ENCODE data around the gene ELK3. TPM values are rescaled to one million over a fixed set of nuclear protein-coding genes. Genes with fewer than 3 reads are reported as not detected.

Gene ELK3
- polyA plus RNA-seq, 1 experiment: 31.2 TPM

GRCh38 chr12:96258104-96258961 lies 64.2 kb downstream of the ELK3 start:
- TF ChIP-seq CTCF (IDR thresholded peaks at IDR 0.05; ENCODE audit: low read depth, low read length): no peak
- ChIA-PET POLR2A (interaction anchor here (0.6 to 1.4 kb wide), 6 partner anchors 13 to 189 kb away, joined by 3 to 5 read pairs (median 3); no protein-coding TSS in a partner anchor), CTCF (interaction anchor here (1.0 to 4.2 kb wide), 2 partner anchors 256 to 258 kb away, joined by 3 to 19 read pairs; no protein-coding TSS in a partner anchor)
- Histone ChIP-seq H3K27me3 (ENCODE audit: control insufficient read depth, insufficient read depth, low read length) (no peaks in the 10 kb centered on the region), H3K27ac (ENCODE audit: low read depth, low read length) (peak overlapping the region; percentile 49), H3K4me3 (ENCODE audit: low read depth, low read length) (no peak overlapping the region), H3K9me3 (ENCODE audit: control insufficient read depth, insufficient read depth, low read length) (no peaks in the 10 kb centered on the region)
- DNase-seq (ENCODE audit: low read depth, low spot score): no peak

- Histone ChIP-seq H3K27ac (ENCODE audit: low read depth, low read length) (no peak overlapping the region), H3K4me3 (ENCODE audit: low read depth, low read length) (no peak overlapping the region), H3K9me3 (ENCODE audit: control insufficient read depth, insufficient read depth, low read length) (no peaks in the 10 kb centered on the region), H3K27me3 (ENCODE audit: control insufficient read depth, insufficient read depth, low read length) (no peaks in the 10 kb centered on the region)
- POLR2A ChIA-PET: no interaction called here
- CTCF ChIA-PET: interaction anchor here (0.8 kb wide), 1 partner anchor 257 kb away, joined by 3 read pairs; no protein-coding TSS in a partner anchor
- TF ChIP-seq CTCF (IDR thresholded peaks at IDR 0.05; ENCODE audit: low read depth, low read length): no peak
- no peak for DNase-seq (ENCODE audit: low read depth, low spot score)
Observed at GRCh38 chr12:96260231-96260630, 66.1 kb downstream of the ELK3 start.

- Histone ChIP-seq H3K9me3 (ENCODE audit: control insufficient read depth, insufficient read depth, low read length) (no peaks in the 10 kb centered on the region), H3K4me3 (ENCODE audit: low read depth, low read length) (no peak overlapping the region), H3K27ac (ENCODE audit: low read depth, low read length) (no peak overlapping the region), H3K27me3 (ENCODE audit: control insufficient read depth, insufficient read depth, low read length) (no peaks in the 10 kb centered on the region)
- DNase-seq (ENCODE audit: low read depth, low spot score): no peak
- CTCF ChIA-PET: interaction anchor here (0.8 kb wide), 1 partner anchor 256 kb away, joined by 3 read pairs; no protein-coding TSS in a partner anchor
- no peak for TF ChIP-seq CTCF (IDR thresholded peaks at IDR 0.05; ENCODE audit: low read depth, low read length)
- POLR2A ChIA-PET: no interaction called here
Observed at GRCh38 chr12:96260644-96261043, 66.5 kb downstream of the ELK3 start.

GRCh38 chr12:96261557-96261956 lies 67.4 kb downstream of the ELK3 start:
- H3K27ac ChIP-seq (ENCODE audit: low read depth, low read length): no peak overlapping the region
- no peak overlapping the region for H3K4me3 ChIP-seq (ENCODE audit: low read depth, low read length)
- DNase-seq (ENCODE audit: low read depth, low spot score): no peak
- H3K9me3 ChIP-seq (ENCODE audit: control insufficient read depth, insufficient read depth, low read length): no peaks in the 10 kb centered on the region
- no peak for TF ChIP-seq CTCF (IDR thresholded peaks at IDR 0.05; ENCODE audit: low read depth, low read length)
- CTCF ChIA-PET: interaction anchor here (0.6 kb wide), 1 partner anchor 253 kb away, joined by 4 read pairs; no protein-coding TSS in a partner anchor
- no peaks in the 10 kb centered on the region for H3K27me3 ChIP-seq (ENCODE audit: control insufficient read depth, insufficient read depth, low read length)
- POLR2A ChIA-PET: no interaction called here

GRCh38 chr12:96263449-96263902 lies 69.3 kb downstream of the ELK3 start:
- Histone ChIP-seq H3K9me3 (ENCODE audit: control insufficient read depth, insufficient read depth, low read length) (no peaks in the 10 kb centered on the region), H3K27me3 (ENCODE audit: control insufficient read depth, insufficient read depth, low read length) (no peaks in the 10 kb centered on the region), H3K4me3 (ENCODE audit: low read depth, low read length) (no peak overlapping the region), H3K27ac (ENCODE audit: low read depth, low read length) (no peak overlapping the region)
- CTCF ChIA-PET: interaction anchor here (1.2 kb wide), 1 partner anchor 253 kb away, joined by 3 read pairs; no protein-coding TSS in a partner anchor
- DNase-seq (ENCODE audit: low read depth, low spot score): no peak
- no peak for TF ChIP-seq CTCF (IDR thresholded peaks at IDR 0.05; ENCODE audit: low read depth, low read length)
- POLR2A ChIA-PET: no interaction called here

Data from AG04450 (cell line).